CD4-positive, alpha-beta T cell treated with Interleukin-2 at 100 ng/mL for 4 hours (primary cell): Measurements from ENCODE around the gene FKBP1B.
"Not testable (repeated sequence)": the region's sequence is repeated elsewhere in the genome, so short reads cannot be mapped to it uniquely, and the experiment has no call there.

ENCODE experiments used
- DNase-seq: peaks from one replicate; pipeline ENCODE4 v3.0.0-alpha.2; 2020; ENCODE audit warnings: low spot score

The FKBP1B gene

GRCh38 chr2:24022975-24023575 lies 26.5 kb upstream of the FKBP1B start:
- DNase-seq = no peak

- no peak for DNase-seq
These were observed 25.5 kb upstream of the FKBP1B start for GRCh38 chr2:24024018-24024417.

DNA sequence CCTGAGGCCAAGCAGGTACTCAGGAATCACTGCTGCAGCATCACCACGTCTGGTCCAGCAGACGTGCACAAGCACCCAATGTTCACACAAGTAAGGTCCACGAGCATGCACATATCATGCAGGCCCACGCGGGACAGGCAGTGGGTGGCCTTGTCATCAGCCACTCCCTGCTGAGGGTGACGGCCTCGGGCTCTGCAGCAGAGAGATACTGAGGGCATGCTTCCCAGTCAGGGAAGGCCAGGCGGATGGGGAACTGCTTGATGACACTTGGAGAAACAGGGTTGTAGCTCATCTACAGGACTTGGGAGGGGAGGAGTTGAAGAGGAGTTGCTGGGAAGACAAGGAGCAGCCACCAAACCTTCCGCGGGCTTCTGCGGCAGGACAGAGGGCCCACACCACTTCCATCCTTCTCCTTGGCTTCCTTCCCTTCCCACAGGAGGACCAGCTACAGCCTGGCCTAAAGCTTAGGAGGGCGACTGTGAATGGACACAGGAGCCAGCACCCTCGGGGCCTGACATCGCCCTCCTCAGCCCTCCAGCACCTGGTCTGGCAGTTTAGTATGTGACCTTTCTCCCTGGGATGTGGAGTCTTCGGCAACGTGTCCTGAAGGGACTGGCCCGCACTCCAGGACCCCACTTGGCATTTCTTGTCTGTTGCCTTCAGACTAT lies 24.4 kb upstream of the FKBP1B start:
- no peak for DNase-seq

- DNase-seq = no peak
These were observed 23.3 kb upstream of the FKBP1B start for GRCh38 chr2:24026233-24026632.

DNA sequence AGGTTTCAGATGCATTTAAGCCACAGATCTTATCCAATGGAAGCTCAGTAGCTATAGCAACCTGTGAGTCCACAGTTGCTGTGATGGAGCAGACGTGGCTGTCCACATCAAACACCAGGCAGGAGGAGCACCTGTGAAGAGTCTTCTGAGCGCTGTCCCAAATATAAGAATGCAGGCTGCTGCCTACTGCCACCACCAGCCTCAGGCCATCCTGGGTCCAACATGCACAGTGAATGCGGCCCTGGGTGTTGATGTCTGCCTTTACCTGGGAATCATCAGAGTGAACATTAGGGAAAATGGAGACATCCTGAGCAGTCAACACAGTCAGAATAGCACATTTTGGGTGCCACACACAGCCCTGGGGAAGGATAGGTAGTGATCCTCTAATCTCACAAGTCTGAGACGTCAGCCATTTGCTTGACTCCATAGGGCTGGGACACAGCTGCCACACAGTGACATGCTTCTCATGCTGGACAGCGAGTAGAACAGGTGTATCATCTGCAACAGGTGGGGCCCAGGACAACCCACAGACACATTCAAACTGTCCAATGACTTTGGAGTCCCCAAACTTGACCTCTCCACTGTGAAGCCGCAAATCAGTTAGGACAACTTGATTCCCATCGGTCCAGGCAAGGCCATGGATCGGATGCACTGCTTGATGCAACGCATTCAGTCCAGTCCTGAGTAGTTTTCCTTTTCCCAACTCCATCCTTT lies 10.6 kb upstream of the FKBP1B start:
- DNase-seq = no peak

GRCh38 chr2:24040511-24040910 lies 9.0 kb upstream of the FKBP1B start:
- DNase-seq = no peak

DNA sequence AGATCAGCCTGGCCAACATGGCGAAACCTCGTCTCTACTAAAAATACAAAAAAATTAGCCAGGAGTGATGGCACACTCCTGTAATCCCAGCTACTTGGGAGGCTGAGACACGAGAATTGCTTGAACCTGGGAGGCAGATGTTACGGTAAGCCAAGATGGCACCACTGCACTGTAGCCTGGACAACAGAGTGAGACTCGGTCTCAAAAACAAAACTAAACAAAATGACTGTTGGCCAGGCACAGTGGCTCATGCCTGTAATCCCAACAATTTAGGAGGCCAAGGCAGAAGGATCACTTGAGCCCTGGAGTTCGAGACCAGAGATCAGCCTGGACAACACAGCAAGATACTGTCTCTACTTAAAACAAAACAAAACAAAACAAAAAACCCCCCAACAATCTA lies 6.4 kb upstream of the FKBP1B start:
- not testable (repeated sequence) for DNase-seq

DNA sequence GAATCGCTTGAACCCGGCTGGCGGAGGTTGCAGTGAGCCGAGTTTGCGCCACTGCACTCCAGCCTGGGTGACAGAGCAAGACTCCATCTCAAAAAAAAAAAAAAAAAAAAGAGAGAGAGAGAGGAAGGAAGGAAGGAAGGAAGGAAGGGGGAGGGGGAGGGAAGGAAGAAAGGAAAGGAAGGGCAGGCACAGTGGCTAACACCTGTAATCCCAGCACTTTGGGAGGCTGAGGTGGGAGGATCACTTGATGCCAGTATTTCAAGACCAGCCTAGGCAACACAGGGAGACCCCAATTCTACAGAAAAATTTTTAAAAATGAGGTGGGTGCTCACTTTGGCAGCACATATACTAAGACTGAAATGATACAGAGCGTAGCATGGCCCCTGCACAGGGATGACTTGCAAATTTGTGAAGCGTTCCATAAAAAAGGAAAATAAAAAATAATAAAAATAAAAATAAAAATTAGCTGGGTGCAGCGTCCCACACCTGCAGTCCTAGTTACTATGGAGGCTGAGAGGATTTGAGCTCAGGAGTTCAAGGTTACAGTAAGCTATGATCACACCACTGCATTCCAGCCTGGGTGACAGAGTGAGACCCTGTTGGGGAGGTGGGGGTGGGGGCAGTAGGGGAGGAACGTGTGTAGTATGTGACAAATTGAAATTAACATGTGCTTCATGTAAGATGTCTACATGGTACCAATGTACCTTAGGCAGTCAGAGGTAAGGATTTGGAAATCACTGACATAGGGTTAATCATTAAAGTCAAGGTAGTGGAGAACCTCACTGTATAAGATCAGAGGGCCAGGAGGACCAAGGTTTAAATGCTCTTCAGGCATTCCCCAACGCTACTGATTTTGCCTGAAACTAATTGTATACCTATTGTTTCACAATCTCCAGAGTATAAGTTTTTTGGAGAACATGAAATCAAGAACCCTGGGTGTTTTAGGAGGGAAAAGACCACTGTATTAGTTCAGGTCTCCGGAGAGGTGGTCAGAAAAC lies 3.7 kb upstream of the FKBP1B start:
- no peak for DNase-seq

DNA sequence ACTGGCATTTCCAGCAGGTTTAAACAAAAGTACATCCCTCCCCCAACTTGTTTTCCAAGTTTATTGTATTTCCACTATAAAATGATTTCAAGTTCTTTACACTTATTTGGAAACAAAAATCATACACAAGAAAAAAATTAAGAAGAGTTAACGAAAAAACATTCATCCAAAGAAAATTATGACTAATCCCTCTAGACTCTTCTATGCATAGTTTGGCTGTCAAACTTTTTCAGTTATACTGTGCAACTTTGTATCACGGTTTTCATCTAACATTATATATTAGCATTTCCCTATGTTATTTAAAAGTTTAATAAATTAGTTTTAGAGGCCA lies 3.0 kb upstream of the FKBP1B start:
- no peak for DNase-seq

DNA sequence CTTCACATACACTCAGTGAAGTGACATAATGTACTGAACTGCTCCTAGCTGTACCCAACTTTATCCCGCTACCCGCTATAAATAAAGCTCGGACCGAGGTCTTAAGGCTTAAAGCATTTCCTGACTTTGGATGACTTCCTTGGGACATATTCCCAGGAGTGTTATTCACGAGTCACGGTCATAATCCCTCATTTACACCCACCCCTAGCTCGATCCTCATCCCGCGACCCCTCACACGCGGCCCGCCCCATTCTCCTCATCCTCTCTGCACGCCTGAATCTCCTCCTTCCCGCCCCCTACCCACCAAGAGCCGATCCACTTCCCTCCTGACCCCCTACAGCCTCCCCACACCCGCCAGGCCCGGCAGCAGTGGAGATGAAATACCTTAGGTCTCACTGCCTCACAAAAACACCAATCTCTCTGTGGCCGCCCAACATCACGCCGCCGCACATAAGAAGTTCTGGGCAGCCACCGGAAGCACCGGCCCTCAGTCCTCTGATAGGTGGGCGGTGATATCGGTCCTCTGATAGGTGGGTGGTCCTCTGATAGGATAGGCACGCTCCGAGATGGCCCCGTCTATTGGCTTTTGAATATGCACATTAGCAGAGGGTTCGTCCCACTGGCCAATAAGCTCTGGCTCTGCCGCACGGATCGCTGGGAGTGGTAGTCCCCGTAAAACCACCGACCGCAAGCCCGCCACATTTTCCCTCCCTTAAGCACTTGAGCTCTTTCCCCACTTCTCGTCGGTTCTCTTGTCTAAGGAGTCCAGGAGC lies 2.4 kb upstream of the FKBP1B start, which contains the start of gene WDCP:
Gene WDCP (minus strand): TSS at position 462 of the 773 bp plus-strand sequence. CDS start 7,897 bp downstream, outside the sequence.
- DNase-seq = peak; percentile 96

GRCh38 chr2:24047703-24048033 lies 1.9 kb upstream of the FKBP1B start:
- no peak for DNase-seq

DNA sequence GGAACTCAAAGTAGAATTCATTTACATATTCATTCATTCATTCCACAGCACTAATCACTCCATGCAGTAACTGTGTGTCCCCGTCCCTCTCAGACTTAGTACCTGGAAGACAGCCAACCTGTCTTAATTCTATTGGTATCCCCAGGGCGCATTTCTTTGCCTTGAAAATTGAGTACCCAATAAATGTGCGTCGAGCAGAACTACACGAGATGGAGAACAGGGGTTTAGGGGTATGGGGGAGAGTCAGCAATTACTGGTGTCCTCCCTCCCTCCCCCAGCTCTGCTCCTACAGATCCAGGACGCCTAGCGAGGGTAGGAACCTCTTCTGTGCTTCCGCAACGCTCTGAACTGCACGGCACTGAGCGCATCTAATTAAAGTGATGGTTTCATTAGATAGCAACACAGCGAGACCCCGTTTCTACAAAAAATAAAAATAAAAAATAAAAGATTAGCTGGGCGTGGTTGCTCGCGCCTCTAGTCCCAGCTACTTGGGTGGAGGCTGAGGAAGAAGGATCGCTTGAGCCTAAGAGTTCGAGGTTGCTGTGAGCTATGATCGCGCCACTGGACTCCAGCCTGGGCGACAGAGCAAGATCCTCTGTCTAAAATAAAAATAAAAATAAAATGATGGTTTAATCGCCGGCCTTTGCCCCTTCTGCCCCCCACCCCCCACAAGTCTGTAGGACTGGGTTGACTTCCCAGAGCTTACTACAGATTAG lies 614 bp upstream of the FKBP1B start:
- no peak for DNase-seq

DNA sequence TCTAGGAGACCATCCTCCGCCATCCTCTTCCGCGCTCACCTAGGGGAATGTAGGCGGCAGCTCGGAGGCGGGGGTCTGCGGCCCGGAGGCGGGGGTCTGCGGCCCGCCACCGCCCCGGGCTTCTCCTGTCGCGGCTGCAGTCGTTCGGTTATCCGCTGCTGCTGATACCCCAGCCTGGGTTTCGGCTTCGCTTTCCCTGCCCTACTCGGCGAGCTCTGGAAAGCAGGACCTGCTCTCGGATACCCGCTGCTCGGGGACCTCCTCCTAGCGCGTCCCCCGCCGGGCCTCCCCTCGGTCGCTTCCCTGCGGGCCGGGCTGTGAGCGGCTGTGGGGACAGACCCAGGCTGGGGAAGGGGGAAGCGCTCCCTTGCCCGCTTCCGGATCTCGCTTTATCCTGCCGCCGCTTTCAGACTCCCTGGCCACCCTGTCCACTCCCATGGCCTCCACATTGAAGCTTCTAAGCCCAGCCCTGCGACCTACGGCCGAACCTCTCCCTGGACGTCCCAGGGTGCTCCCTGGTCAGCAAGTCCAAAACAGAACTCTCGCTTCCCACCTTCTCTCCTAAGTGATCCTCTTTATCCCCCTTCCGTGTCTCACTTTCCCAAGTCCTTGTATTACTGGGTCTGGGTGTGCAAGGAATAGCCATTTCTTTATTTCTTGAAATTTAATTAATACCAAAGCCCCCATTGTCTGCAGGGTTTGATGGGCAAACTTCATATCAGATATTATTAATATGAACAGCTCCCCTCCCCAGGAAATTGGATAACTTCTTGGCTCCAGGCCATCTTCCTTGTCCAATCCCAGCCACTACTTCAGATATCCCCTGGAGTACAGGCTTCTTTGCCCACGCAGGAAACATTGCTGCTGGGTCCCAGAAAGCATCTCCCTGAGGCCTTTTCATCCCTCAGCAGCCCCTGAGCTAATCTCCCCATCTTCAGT lies 769 bp downstream of the FKBP1B start:
- no peak for DNase-seq

DNA sequence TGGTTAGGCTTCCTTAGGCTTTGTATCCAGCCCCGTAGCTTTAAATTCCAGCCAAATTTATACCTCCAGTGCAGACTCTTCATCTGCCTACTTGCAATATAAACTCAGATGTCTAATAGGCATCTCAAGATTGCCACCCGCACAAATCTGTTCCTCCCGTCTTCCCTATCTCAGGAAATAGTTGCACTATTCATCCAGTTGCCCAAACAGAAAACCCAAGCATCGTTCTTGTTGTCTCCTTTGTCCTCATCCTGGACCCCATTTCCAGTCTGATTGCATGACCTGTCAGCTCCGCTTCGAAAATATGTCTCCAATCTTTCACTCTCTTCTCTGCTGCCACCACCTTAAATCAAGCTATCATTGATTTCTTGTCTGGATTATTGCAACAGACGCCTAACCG lies 2.3 kb downstream of the FKBP1B start:
- DNase-seq = no peak

DNA sequence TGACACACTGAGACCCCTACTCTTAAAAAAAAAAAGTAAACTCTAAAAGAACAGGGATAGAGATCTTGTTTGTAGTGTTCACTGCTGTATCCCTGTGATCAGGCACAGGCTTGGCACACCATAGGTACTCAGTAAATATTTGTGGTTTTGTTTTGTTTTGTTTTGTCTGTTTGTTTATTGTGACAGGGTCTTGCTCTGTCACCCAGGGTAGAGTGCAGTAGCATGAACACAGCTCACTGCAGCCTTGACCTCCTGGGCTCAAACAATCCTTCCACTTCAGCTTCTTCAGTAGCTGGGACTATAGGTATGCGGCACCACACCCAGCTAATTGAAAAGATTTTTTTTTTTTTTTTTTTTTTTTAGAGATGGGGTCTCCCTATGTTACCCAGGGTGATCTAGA lies 3.4 kb downstream of the FKBP1B start:
- DNase-seq = no peak

- no peak for DNase-seq
These were observed 4.9 kb downstream of the FKBP1B start for GRCh38 chr2:24054366-24055010.

DNA sequence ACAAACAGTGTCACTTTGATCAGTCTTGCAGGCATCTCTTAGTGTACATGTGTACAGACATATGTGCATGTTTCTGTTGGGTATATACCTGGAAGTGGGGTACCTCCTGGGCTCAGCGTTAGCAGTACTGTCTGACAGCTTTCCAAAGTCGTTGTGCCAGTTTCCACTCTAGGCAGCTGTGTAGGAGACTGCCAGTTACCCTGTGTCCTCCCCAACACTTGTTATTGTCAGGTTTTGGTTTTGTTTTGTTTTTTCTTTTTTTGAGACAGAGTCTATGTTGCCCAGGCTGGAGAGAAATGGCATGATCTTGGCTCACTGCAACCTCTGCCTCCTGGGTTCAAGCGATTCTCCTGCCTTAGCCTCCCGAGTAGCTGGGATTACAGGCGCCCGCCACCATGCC lies 6.2 kb downstream of the FKBP1B start:
- DNase-seq = no peak

DNA sequence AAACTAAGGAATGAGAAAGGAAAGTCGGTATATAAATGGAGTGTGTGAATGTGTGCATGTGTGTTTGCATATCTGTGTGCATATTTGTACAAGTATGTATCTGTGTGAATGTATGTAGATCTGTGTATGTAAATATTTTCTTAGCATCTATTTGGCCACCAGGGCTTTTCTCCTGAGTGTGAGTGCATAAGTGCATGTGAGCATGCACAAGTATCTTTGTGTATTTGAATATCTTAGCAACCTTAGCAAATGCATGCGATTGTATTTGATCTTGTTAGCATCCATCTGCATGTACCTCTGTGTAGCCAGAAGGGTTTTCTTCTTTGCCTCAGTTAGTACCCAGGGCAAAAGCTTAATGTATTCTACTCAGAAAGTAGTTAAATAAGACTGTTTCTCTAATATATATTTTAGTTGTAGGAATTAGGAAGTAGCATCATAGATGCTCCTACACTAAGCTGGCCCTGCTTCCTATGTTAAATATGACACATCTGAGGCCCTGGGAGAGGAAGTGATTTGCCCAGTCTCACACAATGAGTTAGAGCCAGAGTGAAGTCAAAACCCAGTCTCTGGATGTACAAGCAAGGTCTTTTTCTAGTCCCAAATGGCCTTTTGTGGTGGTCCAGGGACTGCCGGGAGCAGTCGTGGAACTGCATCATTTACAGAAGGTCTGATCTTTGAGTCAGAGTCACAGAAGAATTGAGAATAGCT lies 9.2 kb downstream of the FKBP1B start:
- DNase-seq = no peak

DNA sequence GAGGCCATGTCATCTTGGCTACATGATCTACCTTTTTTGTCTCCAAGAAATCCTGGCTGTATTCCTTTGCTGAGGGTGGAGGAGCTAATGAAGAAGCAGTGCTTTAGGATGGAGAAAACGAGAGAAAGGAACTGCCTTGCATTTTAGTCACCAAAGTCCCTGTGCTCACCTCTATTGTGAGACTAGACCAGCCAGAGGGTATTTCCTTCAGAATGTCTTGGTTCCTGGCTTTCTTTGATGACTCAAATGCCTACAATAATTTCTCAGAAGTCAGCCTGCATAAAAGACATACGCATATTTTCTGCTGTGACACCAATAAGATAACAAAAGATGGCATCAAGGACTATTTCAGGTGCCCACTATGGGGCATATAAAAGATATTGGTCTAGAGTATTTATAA lies 15.8 kb downstream of the FKBP1B start:
- no peak for DNase-seq
